Body of pancreas (tissue), 4 donors: ENCODE measurements around the gene SLC26A3.
"Not testable (repeated sequence)": the region's sequence is repeated elsewhere in the genome, so short reads cannot be mapped to it uniquely, and the experiment has no call there.

ENCODE experiments used
- CTCF ChIP-seq, 7 experiments: fragments of 450-650 bp in 4 of 7; fragments of 200-600 bp in 3 of 7; sonication (generic) in 3 of 7; IDR thresholded peaks; one replicate each; pipeline ENCODE4 v1.5.1; 2016 to 2019; ENCODE audit warnings: antibody characterized with exemption in 7 of 7
- POLR2A ChIP-seq, 3 donors: fragments of 450-650 bp; IDR thresholded peaks; one replicate each; pipeline ENCODE4 v1.6.1; 2016; ENCODE audit warnings: antibody characterized with exemption in 3 of 3, mild to moderate bottlenecking in 2 of 3

- TF ChIP-seq CTCF, POLR2A (IDR thresholded peaks at IDR 0.05): not testable (repeated sequence)
Measured at GRCh38 chr7:107848211-107848610, 45.2 kb upstream of the SLC26A3 start.
